Islet of Langerhans (tissue), 1 donor: Measurements from ENCODE around the gene FOSL2.

Experiments
- FAIRE-seq: peaks from one replicate; lab custom pipeline; 2011; peaks lifted over from hg19 to GRCh38; lab: Jason Lieb, UNC

FOSL2 gene

DNA sequence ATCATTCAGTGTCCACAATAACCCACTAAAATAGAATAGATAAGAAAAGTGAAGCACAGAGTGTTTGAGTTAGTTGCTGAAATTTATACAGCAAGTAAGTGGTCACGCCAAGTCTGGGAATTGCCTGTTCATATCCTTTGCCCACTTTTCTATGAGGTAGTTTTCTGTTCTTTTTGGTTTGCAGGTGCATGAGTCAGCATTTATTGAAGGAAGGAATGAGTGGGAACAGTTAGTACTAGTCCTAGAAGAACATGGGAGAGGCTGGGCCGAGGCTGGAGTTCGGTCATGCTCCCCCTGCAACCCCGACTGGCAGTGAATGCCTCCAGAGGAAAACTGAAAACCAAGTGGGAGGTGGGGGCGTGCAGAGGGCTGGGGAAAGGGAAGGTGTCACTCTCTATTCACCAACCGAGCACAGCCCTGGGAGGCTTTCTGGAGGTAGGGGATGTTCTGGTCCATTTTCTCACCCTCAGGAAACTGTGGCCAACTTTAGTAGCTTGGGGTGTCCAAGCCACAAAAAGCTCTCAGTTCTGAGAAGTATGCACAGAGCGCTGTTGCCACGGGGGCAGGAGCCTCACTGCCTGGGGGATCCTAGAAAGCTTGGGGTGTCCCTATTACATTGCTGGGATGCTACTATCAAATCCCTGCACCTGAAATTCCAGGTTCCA, 41.4 kb downstream of the FOSL2 start:
- FAIRE-seq, result no peak

DNA sequence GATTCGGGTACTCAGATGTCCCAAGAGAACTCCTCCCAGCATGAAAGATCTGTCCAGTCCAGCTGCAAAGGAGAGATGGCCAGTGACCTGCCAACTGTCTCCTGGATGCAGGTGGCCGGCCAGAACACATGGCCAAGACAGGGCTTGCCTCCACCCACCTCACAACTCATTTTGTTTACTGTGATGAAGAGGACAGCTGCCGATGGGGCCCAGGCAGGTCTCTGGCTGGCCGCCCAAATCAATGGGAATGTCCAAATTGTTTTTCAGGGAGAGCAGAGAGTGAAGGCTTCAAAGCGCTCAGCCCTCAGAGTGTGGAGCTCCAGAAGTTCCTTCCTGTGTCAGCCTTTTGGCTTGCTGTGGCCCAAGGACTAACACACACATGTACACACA, 41.9 kb downstream of the FOSL2 start:
- no peak for FAIRE-seq

GRCh38 chr2:28435241-28435640, 42.6 kb downstream of the FOSL2 start:
- FAIRE-seq, result no peak

GRCh38 chr2:28435814-28436351, 43.2 kb downstream of the FOSL2 start:
- no peak for FAIRE-seq

DNA sequence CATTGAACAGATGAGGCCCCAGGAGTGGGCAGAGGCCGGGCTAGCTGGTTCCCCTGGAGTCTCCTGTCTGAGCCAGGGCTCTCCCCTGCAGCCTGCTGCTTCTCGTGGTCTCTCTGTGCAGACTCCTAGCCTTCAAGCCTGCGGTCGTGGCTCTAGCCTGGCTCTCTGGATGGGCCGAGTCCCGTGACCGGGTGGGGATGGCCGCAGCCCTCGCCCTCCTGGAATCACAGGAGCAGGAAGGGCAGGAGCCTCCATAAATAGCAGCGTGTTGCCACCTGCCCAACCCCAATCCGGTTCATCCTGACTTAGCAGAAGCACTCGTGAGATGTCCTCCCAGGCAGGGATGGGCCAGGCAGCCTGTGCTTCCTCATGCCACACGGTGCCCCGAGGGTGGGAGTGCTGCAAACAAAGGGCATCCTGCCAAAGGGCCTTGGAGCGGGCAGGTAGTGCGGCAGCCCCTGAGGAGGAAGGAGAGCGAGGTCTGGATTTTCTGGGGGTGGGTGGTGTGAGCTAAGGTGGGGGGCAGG, 43.9 kb downstream of the FOSL2 start:
- no peak for FAIRE-seq

GRCh38 chr2:28437149-28437835, 44.6 kb downstream of the FOSL2 start:
- no peak for FAIRE-seq

GRCh38 chr2:28437918-28438317, 45.3 kb downstream of the FOSL2 start:
- no peak for FAIRE-seq

DNA sequence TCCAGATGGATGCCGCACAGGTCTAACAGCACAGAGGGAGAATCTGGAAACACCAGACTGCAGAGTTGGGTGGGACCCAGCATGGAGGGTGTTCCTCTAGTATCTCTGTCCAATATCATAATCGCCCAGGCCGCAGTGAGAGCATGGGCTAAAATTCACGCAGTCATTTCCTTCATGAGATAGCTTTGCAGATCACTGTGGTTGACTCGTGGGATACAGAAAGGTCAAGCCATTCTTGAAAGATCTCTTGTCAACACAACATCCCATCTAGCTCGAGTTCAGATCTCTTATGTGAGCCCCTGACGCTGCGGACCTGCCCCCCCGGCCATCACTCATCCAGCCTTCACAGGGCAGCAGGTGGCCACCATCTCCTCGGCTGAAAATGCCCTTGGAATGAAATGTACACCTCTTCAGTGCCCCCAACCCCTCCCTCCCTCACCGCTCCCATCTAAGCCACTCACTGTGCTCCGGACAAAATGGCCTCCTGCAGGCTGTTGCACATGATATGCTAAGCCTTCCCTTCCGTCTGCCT, 45.9 kb downstream of the FOSL2 start:
- no peak for FAIRE-seq

GRCh38 chr2:28439127-28439526, 46.5 kb downstream of the FOSL2 start:
- no peak for FAIRE-seq

GRCh38 chr2:28439763-28440162, 47.1 kb downstream of the FOSL2 start:
- FAIRE-seq, result no peak

- no peak for FAIRE-seq
Measured at GRCh38 chr2:28442328-28442727, 49.7 kb downstream of the FOSL2 start.

- FAIRE-seq, result no peak
Measured at GRCh38 chr2:28444956-28445355, 52.3 kb downstream of the FOSL2 start.

DNA sequence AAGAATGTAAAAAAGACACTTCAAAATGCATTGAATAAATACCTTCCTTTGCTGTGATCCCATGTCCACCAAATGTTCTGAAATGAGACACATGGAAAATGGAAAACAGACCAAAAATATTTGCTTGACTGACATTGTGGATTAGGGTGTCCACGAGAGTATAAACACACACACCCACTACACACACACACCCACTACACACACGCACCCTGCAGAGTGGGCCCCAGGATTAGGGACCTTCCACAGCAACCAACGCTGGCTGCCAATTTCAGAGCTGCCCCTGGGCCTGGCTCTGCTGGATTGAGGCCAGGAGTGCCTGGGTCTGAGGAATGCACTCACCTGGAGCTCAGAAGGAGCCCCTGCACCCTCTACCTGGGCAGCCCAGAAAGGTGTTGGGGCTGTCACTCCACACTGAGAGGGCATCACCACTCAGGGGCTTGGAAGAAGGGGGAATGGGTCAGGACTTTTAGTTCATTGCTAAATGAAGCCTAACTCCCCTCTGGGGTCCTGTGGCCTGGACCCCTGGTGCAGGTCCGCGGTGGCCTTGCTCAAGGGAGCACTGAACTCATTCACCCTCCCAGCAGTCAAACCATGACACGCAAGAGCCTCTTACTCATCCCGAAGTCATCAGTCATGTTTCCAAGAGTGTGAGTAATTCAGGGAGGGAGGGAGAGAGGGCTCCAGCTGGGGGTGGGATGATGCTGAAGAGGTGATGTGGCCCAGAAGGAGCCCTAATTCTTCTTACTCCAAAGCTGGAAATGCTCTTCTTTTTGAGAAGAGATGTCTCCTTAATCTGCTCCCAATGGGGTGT, 53.0 kb downstream of the FOSL2 start:
- no peak for FAIRE-seq

DNA sequence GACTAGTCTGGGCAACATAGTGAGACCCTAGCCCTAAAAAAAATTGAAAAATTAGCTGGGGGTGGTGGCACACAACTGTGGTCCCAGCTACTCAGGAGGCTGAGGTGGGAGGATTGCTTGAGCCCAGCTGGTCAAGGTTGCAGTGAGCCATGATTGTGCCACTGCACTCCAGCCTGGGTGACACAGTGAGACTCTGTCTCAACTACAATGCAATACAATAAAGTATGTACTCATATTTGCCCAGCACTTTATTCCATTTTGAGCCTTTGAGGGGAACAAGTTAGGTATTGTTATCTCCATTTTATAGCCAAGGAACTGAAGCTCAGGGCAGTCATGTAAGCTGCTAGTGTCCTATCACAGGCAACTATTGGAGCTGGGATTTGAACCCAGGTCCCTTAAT, 53.9 kb downstream of the FOSL2 start:
- FAIRE-seq, result no peak

DNA sequence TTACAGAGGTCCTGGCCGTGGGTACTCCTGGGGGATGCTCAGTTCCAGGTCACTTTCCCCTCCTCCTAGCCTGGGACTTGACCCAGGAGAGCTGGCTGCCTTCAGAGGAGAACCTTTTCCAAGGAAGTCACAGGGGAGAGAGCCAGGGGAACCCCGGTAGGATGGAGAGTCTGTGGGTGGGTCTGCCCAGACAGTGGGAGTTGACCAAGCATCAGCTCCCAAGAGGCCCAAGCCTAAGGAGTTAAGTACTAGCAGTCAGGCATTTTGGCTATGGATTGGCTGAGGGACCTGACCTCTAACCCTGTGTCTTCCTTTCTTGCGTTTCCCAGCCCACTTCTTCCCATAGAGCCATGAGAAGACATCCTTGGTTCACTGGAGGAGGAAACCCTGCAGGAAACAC, 54.4 kb downstream of the FOSL2 start:
- FAIRE-seq, result no peak

DNA sequence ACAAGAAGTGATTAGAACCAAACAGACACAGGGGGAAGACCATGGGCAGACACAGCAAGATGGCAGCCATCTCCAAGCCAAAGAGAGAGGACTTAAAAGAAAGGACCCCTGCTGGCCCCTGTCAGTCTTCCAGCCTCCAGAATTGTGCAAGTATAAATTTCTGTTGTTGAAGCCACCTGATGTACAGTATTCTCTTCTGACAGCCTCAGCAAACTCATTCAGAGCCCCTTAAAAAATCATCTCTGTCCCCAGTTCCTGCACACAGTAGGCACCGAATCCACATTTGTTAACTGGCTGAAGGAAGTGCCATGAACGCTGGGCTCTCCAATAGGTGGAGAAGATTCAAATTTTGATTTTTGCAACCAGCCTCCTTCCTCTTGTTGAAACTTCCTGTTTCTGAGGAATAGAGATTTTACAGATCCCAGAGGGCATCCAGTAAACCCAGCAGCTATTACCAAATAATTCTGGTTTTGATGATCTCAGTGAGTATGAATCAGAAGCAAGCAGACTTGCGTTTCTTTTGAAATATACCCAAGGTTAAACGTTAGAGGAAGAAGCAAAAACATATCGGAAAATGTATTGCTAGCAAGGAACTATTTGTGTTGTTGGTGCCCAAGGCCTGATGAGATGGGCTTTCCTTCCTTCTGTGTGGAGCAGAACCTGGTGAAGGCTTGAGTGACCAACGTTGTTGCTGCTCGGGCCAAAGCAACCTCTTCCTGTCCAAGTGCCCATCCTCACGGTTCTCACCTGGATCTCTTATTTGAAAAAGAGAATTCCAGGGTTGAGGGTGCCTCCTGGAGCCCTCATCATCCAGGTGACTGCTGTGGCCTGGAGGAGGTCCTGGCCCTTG, 55.5 kb downstream of the FOSL2 start:
- FAIRE-seq, result no peak

- FAIRE-seq, result no peak
Measured at GRCh38 chr2:28448793-28449100, 56.1 kb downstream of the FOSL2 start.

GRCh38 chr2:28449126-28449487, 56.4 kb downstream of the FOSL2 start:
- no peak for FAIRE-seq

- no peak for FAIRE-seq
Measured at GRCh38 chr2:28449488-28450395, 57.1 kb downstream of the FOSL2 start.

DNA sequence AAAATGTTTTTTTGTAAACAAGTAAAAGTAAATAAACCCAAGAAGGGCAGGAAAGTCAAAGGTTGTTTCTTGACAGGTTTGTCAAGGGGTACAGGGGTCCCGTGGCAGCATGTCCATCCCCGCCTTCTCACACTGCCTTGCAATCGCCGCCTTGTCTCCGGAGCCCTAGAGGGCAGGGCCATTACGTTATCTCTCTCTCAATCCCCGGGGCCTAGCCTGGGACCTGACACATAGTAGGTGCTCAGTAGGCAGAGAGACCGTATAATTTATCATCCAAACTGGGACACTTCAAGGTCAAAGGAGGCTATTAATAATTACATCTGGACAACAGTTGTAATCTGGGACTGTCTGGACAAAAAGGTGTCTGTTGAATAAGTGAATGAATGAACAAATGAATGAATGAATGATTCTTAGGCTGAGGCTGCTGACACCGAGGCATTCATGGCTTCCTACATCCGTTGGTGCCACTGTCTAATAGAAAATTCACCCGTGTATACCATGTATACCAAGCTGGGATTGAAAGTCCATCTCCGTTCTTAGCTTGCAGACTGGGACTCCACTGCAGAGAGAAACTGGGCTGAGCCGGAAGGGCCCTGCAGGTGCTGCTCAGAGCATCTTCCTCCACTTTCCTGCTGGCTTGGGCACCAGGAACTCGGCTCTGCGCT, 58.4 kb downstream of the FOSL2 start:
- no peak for FAIRE-seq
